Mucosa of descending colon (tissue), 3 donors: ENCODE data around the gene TCF12. TPM values are rescaled to one million over a fixed set of nuclear protein-coding genes. Genes with fewer than 3 reads are reported as not detected.
A peak's percentile ranks its signal among the peaks of the same experiment; 100 is the strongest.

ENCODE experiments used
- ATAC-seq: fragments of 200-7000 bp; cut with Tn5 transposase; one replicate; pipeline ENCODE4 v1.9.1; 2020; ENCODE audit warnings: mild to moderate bottlenecking, moderate library complexity
- DNase-seq, 3 donors: peaks; one replicate each; pipeline ENCODE4 v3.0.0-alpha.2; 2020
- H3K36me3 ChIP-seq: fragments of 200-600 bp; one replicate; pipeline ENCODE4 v1.8.0; 2021; ENCODE audit warnings: low read depth, mild to moderate bottlenecking
- H3K4me1 ChIP-seq: fragments of 200-600 bp; one replicate; pipeline ENCODE4 v1.8.0; 2021; ENCODE audit warnings: low read depth, mild to moderate bottlenecking
- H3K4me3 ChIP-seq: fragments of 200-600 bp; one replicate; pipeline ENCODE4 v1.8.0; 2021; ENCODE audit warnings: mild to moderate bottlenecking
- H3K9me3 ChIP-seq: fragments of 200-600 bp; one replicate; pipeline ENCODE4 v1.8.0; 2021; ENCODE audit warnings: mild to moderate bottlenecking
- intact Hi-C, 2 donors: fragments of 100-400 bp; cut with DNase I in 1 of 2; cut with micrococcal nuclease in 1 of 2; formaldehyde crosslinking; loops; one replicate each; pipeline versions ENCODE4 v1.11.0 to v1.11.1; 2022; cut with DNase I, micrococcal nuclease
- total RNA-seq, 3 donors: library from RNA; stranded (reverse); fragmentation: NEBNext Ultra II Directional in 2 of 3; extraction: Animal tissue kit (Norgen Biotek cat#: 25700) in 2 of 3; gene quantifications; one replicate each; pipeline versions ENCODE4 v1.2.1 to v1.2.4, GENCODE V29; 2021 to 2023
- TF ChIP-seq, protein P1 (sequence below): fragments of 200-600 bp; IDR thresholded peaks from one replicate; pipeline ENCODE4 v1.8.0; 2022; ENCODE audit warnings: antibody characterized with exemption, mild to moderate bottlenecking
- donor health status: DM: no; HTN: no; CAD: no; lungs with moderate emphysema.
- donor health status: DM: no; HTN: no; CAD: no.
- donor health status: DM: no; HTN: yes; CAD: no.

The TCF12 gene
- total RNA-seq, 3 donors from 2014 or later = 74.1 to 118 (median 106) TPM

DNA sequence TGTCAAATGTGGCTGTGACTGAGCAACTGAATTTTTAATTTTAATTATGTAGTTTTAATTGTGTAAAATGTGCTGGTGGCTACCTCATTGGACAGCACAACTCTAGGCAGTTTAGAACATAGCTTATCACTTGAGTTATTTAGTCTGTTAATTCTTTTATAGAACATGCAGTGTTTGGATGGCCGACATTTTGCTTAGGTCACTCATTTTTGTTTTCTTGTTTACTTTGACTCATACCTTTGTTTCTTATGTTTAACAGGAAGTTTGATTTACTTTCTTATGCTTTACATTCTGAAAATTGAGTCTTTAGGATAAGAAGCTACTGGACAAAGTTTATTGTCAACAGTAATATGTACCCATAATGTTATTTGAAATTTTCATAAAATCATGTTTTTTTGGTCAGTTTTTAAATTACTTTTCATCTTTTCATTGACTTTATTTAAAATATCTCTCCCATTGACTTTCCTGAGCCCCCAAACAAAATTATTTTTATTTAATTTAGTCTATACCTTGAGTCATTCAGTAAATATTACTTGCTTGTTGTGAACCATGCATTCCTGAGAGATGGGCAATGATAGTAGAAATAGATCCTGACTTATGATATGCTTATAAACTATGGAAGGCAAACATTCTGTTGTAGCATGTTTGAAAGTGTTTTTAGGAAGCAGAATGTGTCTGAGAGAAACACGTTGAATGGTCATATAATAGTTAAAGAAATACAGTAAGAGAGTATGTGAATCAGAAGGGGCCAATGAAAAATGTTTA lies 60.6 kb downstream of the TCF12 start:
- H3K4me1 ChIP-seq = no peaks in the 10 kb centered on the region
- DNase-seq (no peak), ATAC-seq (peak; percentile 24)
- intact Hi-C loops = no loop called here
- H3K4me3 ChIP-seq = no peak overlapping the region
- H3K9me3 ChIP-seq = no peaks in the 10 kb centered on the region
- TF ChIP-seq, protein P1, sequence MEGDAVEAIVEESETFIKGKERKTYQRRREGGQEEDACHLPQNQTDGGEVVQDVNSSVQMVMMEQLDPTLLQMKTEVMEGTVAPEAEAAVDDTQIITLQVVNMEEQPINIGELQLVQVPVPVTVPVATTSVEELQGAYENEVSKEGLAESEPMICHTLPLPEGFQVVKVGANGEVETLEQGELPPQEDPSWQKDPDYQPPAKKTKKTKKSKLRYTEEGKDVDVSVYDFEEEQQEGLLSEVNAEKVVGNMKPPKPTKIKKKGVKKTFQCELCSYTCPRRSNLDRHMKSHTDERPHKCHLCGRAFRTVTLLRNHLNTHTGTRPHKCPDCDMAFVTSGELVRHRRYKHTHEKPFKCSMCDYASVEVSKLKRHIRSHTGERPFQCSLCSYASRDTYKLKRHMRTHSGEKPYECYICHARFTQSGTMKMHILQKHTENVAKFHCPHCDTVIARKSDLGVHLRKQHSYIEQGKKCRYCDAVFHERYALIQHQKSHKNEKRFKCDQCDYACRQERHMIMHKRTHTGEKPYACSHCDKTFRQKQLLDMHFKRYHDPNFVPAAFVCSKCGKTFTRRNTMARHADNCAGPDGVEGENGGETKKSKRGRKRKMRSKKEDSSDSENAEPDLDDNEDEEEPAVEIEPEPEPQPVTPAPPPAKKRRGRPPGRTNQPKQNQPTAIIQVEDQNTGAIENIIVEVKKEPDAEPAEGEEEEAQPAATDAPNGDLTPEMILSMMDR = no peak
- no peaks in the 10 kb centered on the region for H3K36me3 ChIP-seq

- DNase-seq (no peak), ATAC-seq (no peak)
- intact Hi-C loops = no loop called here
- Histone ChIP-seq H3K36me3 (no peaks in the 10 kb centered on the region), H3K9me3 (no peaks in the 10 kb centered on the region), H3K4me1 (no peaks in the 10 kb centered on the region), H3K4me3 (no peak overlapping the region)
- TF ChIP-seq, protein P1 = no peak
Observed at GRCh38 chr15:56980473-56980872, 62.0 kb downstream of the TCF12 start.

- intact Hi-C loops = no loop called here
Observed at GRCh38 chr15:56981160-56981559, 62.7 kb downstream of the TCF12 start.

DNA sequence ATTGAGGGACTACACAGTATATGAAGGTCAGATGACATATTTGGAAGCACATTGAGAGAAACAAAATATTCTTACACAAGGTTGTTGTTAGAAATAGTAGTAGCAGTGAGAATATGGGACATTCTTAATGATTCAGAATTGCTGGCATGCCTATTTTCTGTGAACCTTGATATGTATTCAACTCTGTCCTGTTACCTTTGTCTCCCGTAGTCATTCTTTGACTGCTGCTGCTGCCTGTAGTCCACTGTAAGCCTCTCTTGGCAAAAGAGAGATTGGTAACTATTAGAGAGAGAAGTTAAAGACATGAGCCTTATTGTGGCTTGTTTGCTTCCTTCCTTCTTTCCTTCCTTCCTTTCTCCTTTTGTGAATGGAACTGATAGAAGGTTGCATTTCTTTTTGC lies 64.5 kb downstream of the TCF12 start:
- H3K36me3 ChIP-seq = no peaks in the 10 kb centered on the region
- intact Hi-C loops = no loop called here
- H3K4me3 ChIP-seq = no peak overlapping the region
- TF ChIP-seq, protein P1 = no peak
- DNase-seq (no peak), ATAC-seq (no peak)
- H3K9me3 ChIP-seq = no peaks in the 10 kb centered on the region
- H3K4me1 ChIP-seq = no peaks in the 10 kb centered on the region

More at GRCh38 chr15:56981160-56981559, 62.7 kb downstream of the TCF12 start:
- H3K4me3 ChIP-seq = no peak overlapping the region
- H3K4me1 ChIP-seq = no peaks in the 10 kb centered on the region
- H3K9me3 ChIP-seq = no peaks in the 10 kb centered on the region
- H3K36me3 ChIP-seq = no peaks in the 10 kb centered on the region
- TF ChIP-seq, protein P1 = no peak
- DNase-seq (no peak), ATAC-seq (no peak)

- ATAC-seq = peak; percentile 31
- no peak for DNase-seq
- no peaks in the 10 kb centered on the region for H3K36me3 ChIP-seq
- intact Hi-C loops = no loop called here
- H3K4me1 ChIP-seq = no peaks in the 10 kb centered on the region
- no peak overlapping the region for H3K4me3 ChIP-seq
- TF ChIP-seq, protein P1 = no peak
- H3K9me3 ChIP-seq = no peaks in the 10 kb centered on the region
Observed at GRCh38 chr15:56984681-56985481, 66.4 kb downstream of the TCF12 start.
